IMR-90 (cell line): ENCODE measurements around the gene INCA1. TPM values are rescaled to one million over a fixed set of nuclear protein-coding genes. Genes with fewer than 3 reads are reported as not detected.

ENCODE experiments used
- ATAC-seq: fragments of 200-7000 bp; cut with Tn5 transposase; 2 replicates; pipeline ENCODE4 v1.9.1; 2020; ENCODE audit warnings: low read depth, mild to moderate bottlenecking, moderate library complexity
- BruUV-seq: library from RNA; stranded (reverse); fragments of 400-500 nt; replicated peaks from 2 replicates; lab custom pipeline; 2021; lab: Mats Ljungman, UMichigan
- CTCF ChIA-PET: fragments of 300-600 bp; formaldehyde crosslinking; extraction: SDS; loops from one replicate; lab custom pipeline; 2021; ENCODE audit warnings: antibody characterized with exemption; lab: Yijun Ruan, JAX
- POLR2A ChIA-PET: fragments of 300-600 bp; sonication (Branson Sonifier 250); formaldehyde crosslinking; loops from one replicate; lab custom pipeline; 2022; ENCODE audit warnings: antibody characterized with exemption; ENCODE audit not compliant: unreplicated experiment; lab: Charles Lee
- DNase-seq: peaks from one replicate; pipeline ENCODE4 v3.0.0; 2013
- H2AFZ ChIP-seq: replicated peaks from 2 replicates; pipeline ENCODE3; 2013; ENCODE audit warnings: low read length, mild to moderate bottlenecking; ENCODE audit not compliant: poor library complexity
- H2AK5ac ChIP-seq: 2 replicates; pipeline ENCODE4 v1.6.1; 2013; ENCODE audit warnings: low read depth, low read length, inconsistent platforms
- H2AK9ac ChIP-seq: replicated peaks from 2 replicates; pipeline ENCODE3; 2013; ENCODE audit warnings: mild to moderate bottlenecking, low read depth, low read length, moderate library complexity; ENCODE audit not compliant: poor library complexity
- H2BK120ac ChIP-seq: 2 replicates; pipeline ENCODE4 v1.6.1; 2013; ENCODE audit warnings: low read depth, low read length, inconsistent platforms
- H2BK15ac ChIP-seq: 3 replicates; pipeline ENCODE4 v1.6.1; 2013; ENCODE audit warnings: low read depth, low read length, inconsistent platforms
- H2BK20ac ChIP-seq: 2 replicates; pipeline ENCODE4 v1.6.1; 2013; ENCODE audit warnings: low read depth, mild to moderate bottlenecking, inconsistent platforms, low read length, moderate library complexity
- H2BK5ac ChIP-seq: 2 replicates; pipeline ENCODE4 v1.6.1; 2013; ENCODE audit warnings: mild to moderate bottlenecking, low read depth, low read length, inconsistent platforms; ENCODE audit not compliant: poor library complexity, severe bottlenecking
- H3K14ac ChIP-seq: replicated peaks from 2 replicates; pipeline ENCODE4 v1.6.1; 2013; ENCODE audit warnings: low read depth, low read length, inconsistent platforms
- H3K18ac ChIP-seq: 2 replicates; pipeline ENCODE4 v1.6.1; 2013; ENCODE audit warnings: low read depth, low read length, control low read depth
- H3K23ac ChIP-seq: 2 replicates; pipeline ENCODE4 v1.6.1; 2013; ENCODE audit warnings: low read depth, low read length, inconsistent platforms
- H3K27ac ChIP-seq: 2 replicates; pipeline ENCODE4 v1.5.1; 2013; ENCODE audit warnings: mild to moderate bottlenecking, control low read depth, low read length; ENCODE audit not compliant: insufficient read depth
- H3K27me3 ChIP-seq: 2 replicates; pipeline ENCODE4 v1.6.1; 2013; ENCODE audit warnings: low read length; ENCODE audit not compliant: control insufficient read depth, insufficient read depth
- H3K36me3 ChIP-seq: 2 replicates; pipeline ENCODE4 v1.6.1; 2013; ENCODE audit warnings: low read length, mixed read lengths; ENCODE audit not compliant: control insufficient read depth, insufficient read depth
- H3K4ac ChIP-seq: 2 replicates; pipeline ENCODE4 v1.6.1; 2013; ENCODE audit warnings: low read depth, low read length, inconsistent platforms
- H3K4me1 ChIP-seq: 2 replicates; pipeline ENCODE4 v1.6.1; 2013; ENCODE audit warnings: low read length, mixed read lengths; ENCODE audit not compliant: control insufficient read depth, insufficient read depth
- H3K4me2 ChIP-seq: 2 replicates; pipeline ENCODE4 v1.6.1; 2013; ENCODE audit warnings: low read depth, mild to moderate bottlenecking, control low read depth, low read length, moderate library complexity
- H3K4me3 ChIP-seq: 2 replicates; pipeline ENCODE4 v1.5.1; 2013; ENCODE audit warnings: low read depth, mild to moderate bottlenecking, control low read depth, low read length, moderate library complexity; ENCODE audit not compliant: insufficient read depth
- H3K56ac ChIP-seq: 2 replicates; pipeline ENCODE4 v1.6.1; 2013; ENCODE audit warnings: low read length, inconsistent platforms; ENCODE audit not compliant: insufficient read depth; ENCODE audit errors: extremely low read depth
- H3K79me1 ChIP-seq, 2 experiments: 2 replicates each; pipeline ENCODE4 v1.6.1; 2013; ENCODE audit warnings: low read length in 2 of 2, inconsistent platforms in 1 of 2, low read depth in 1 of 2
- H3K9ac ChIP-seq: 2 replicates; pipeline ENCODE4 v1.6.1; 2013; ENCODE audit warnings: low read depth, low read length, control low read depth
- H3K9me1 ChIP-seq: 2 replicates; pipeline ENCODE4 v1.6.1; 2013; ENCODE audit warnings: low read length, inconsistent platforms; ENCODE audit not compliant: insufficient read depth
- H3K9me3 ChIP-seq: 2 replicates; pipeline ENCODE4 v1.6.1; 2013; ENCODE audit warnings: low read length; ENCODE audit not compliant: control insufficient read depth, insufficient read depth
- H4K20me1 ChIP-seq: 2 replicates; pipeline ENCODE4 v1.6.1; 2013; ENCODE audit warnings: low read length, inconsistent platforms; ENCODE audit not compliant: insufficient read depth
- H4K5ac ChIP-seq: 2 replicates; pipeline ENCODE4 v1.6.1; 2013; ENCODE audit warnings: mild to moderate bottlenecking, low read depth, low read length, control low read depth
- H4K8ac ChIP-seq, 2 experiments: 2 replicates each; pipeline ENCODE4 v1.6.1; 2013; ENCODE audit warnings: low read depth in 2 of 2, low read length in 2 of 2, control low read depth in 1 of 2, inconsistent platforms in 1 of 2
- H4K91ac ChIP-seq: 2 replicates; pipeline ENCODE4 v1.6.1; 2013; ENCODE audit warnings: low read depth, low read length, inconsistent platforms; ENCODE audit not compliant: insufficient read depth
- BHLHE40 ChIP-seq: fragments of 150-350 bp; IDR thresholded peaks from 2 replicates; pipeline ENCODE4 v1.6.1; 2016; ENCODE audit warnings: mild to moderate bottlenecking, low read depth, low read length
- CHD1 ChIP-seq: IDR thresholded peaks from 2 replicates; pipeline ENCODE4 v1.6.1; 2012; ENCODE audit warnings: low read depth, low read length, improper control_type of control experiment
- NFE2L2 ChIP-seq: fragments of 150-350 bp; IDR thresholded peaks from 2 replicates; pipeline ENCODE4 v1.6.1; 2016; ENCODE audit warnings: low read depth, mild to moderate bottlenecking, low read length
- POLR2A ChIP-seq: IDR thresholded peaks from 2 replicates; pipeline ENCODE4 v1.6.1; 2012; ENCODE audit warnings: mild to moderate bottlenecking, low read depth, low read length
- RFX5 ChIP-seq: IDR thresholded peaks from 2 replicates; pipeline ENCODE4 v1.8.0; 2012; ENCODE audit warnings: low read depth, mild to moderate bottlenecking, low read length, moderate library complexity
- WGBS, 2 experiments: methylation state at CpG; one replicate each; pipeline versions ENCODE4 v1.1.5 to v1.1.7; 2013; ENCODE audit warnings: missing lambda C conversion rate in 2 of 2; ENCODE audit not compliant: insufficient read length in 1 of 2; ENCODE audit errors: extremely low coverage in 2 of 2; 5-methylcytosine and 5-hydroxymethylcytosine counted together
- dilution Hi-C: fragments of 300-500 bp; cut with HindIII; formaldehyde crosslinking; loops from one replicate; pipeline ENCODE4 v1.14.3; 2018; ENCODE audit warnings: low sequenced_read_pairs; ENCODE audit not compliant: unreplicated experiment
- in situ Hi-C: fragments of 300-500 bp; cut with MboI; formaldehyde crosslinking; loops from 3 replicates; pipeline ENCODE4 v1.14.3; 2019; ENCODE audit warnings: low sequenced_read_pairs, inconsistent platforms, mixed read lengths
- intact Hi-C: fragments of 100-400 bp; cut with micrococcal nuclease; formaldehyde crosslinking; loops from 2 replicates; pipeline ENCODE4 v1.10.0; 2022
- polyA plus RNA-seq, 3 experiments: library from polyadenylated mRNA; depleted of rRNA; stranded (reverse); fragments of >200 nt; gene quantifications; 2 replicates each; pipeline ENCODE4 v1.2.3, GENCODE V29; 2012; ENCODE audit warnings: low replicate concordance in 1 of 3
- total RNA-seq: library from RNA; depleted of rRNA; stranded (reverse); fragments of >200 nt; gene quantifications from 2 replicates; pipeline ENCODE4 v1.2.3, GENCODE V29; 2012

INCA1 gene
- total and polyA plus RNA-seq, 2 of the 4 experiments (the other 2 are of a cell fraction) = 0.18 to 0.51 TPM

- TF ChIP-seq RFX5 = no peak
Observed at GRCh38 chr17:4946312-4946976, 50.9 kb downstream of the INCA1 start (continued).

- H3K79me1 ChIP-seq = peaks cover 9 to 51% of the 10 kb centered on the region in 2 experiments; a peak in 3 of 4 replicates
- H3K4me2 ChIP-seq = peak overlapping the region; percentile 78
- peak overlapping the region; percentile 98 for H2BK5ac ChIP-seq
- H3K27ac ChIP-seq = peak overlapping the region; percentile 96
- H2AFZ ChIP-seq = no peak overlapping the region
- peak overlapping the region; percentile 95 for H3K14ac ChIP-seq
- no peak overlapping the region for H2AK9ac ChIP-seq
- H3K4ac ChIP-seq = peak overlapping the region; percentile 85
- ATAC-seq (no peak), DNase-seq (no peak)
- H2BK120ac ChIP-seq = no peak overlapping the region
- WGBS, 2 experiments = no CpG with 5 or more reads among the region's 4 CpGs
- H4K20me1 ChIP-seq = peaks cover 66% of the 10 kb centered on the region
- no peaks in the 10 kb centered on the region for H3K9me3 ChIP-seq
- no peak overlapping the region for H3K18ac ChIP-seq
- TF ChIP-seq RFX5 (no peak), CHD1 (no peak), NFE2L2 (no peak), POLR2A (no peak), BHLHE40 (no peak)
- H3K27me3 ChIP-seq = no peaks in the 10 kb centered on the region
- no peak overlapping the region for H2AK5ac ChIP-seq
- H3K56ac ChIP-seq = peak overlapping the region; percentile 94; the same call in 1 of the 2 replicates
- intact Hi-C loops = no loop called here
- ChIA-PET POLR2A (interaction anchor here (1.3 to 2.2 kb wide), 2 partner anchors 21 to 41 kb away, joined by 4 to 6 read pairs; partner anchors contain the start of genes CAMTA2 and SPAG7), CTCF (no interaction called here)
- H4K91ac ChIP-seq = no peak overlapping the region; the same call in 1 of the 2 replicates
- no peak overlapping the region for H2BK20ac ChIP-seq
- H3K36me3 ChIP-seq = peaks cover 41% of the 10 kb centered on the region
- peak overlapping the region; percentile 81 for H3K23ac ChIP-seq
- H3K9me1 ChIP-seq = peaks cover 14% of the 10 kb centered on the region; the same call in 1 of the 2 replicates
- H4K8ac ChIP-seq = peak overlapping the region in 1 of 2 experiments; percentile 80; a peak in 1 of 4 replicates
- in situ Hi-C loops = no loop called here
- H3K4me3 ChIP-seq = no peak overlapping the region
- no TSS peak for BruUV-seq
- dilution Hi-C loops = no loop called here
- no peak overlapping the region for H2BK15ac ChIP-seq
- peak overlapping the region; percentile 97 for H3K9ac ChIP-seq
- no peak overlapping the region for H4K5ac ChIP-seq
- H3K4me1 ChIP-seq = peaks cover 21% of the 10 kb centered on the region
Observed at GRCh38 chr17:4945944-4946280, 51.4 kb downstream of the INCA1 start.
